Measurements from ENCODE around the gene WDFY3. TPM values are rescaled to one million over a fixed set of nuclear protein-coding genes. Genes with fewer than 3 reads are reported as not detected.
A peak's percentile ranks its signal among the peaks of the same experiment; 100 is the strongest.

Gene WDFY3
- total and polyA plus RNA-seq, 4 donors, result 7.5 to 229 (median 75.8) TPM

GRCh38 chr4:84738622-84739021, 227.9 kb downstream of the WDFY3 start:
- Histone ChIP-seq H3K4me1 (ENCODE audit: control insufficient read depth in 5 of 5, insufficient read depth in 5 of 5, low read length in 5 of 5) (no peaks in the 10 kb centered on the region), H3K27ac (ENCODE audit: low read depth in 1 of 2, low read length in 1 of 2) (no peak overlapping the region), H3K9ac (ENCODE audit: insufficient read depth in 1 of 2, low read length in 2 of 2) (no peak overlapping the region), H3K27me3 (ENCODE audit: control insufficient read depth in 3 of 3, insufficient read depth in 3 of 3, low read length in 2 of 3) (no peaks in the 10 kb centered on the region), H3K36me3 (ENCODE audit: control insufficient read depth in 4 of 4, insufficient read depth in 4 of 4, low read length in 4 of 4) (peaks cover 24 to 48% (median 25%) of the 10 kb centered on the region in 4 donors), H3K9me3 (ENCODE audit: control insufficient read depth in 4 of 4, insufficient read depth in 3 of 4, low read length in 3 of 4) (no peaks in the 10 kb centered on the region), H3K4me3 (no peak overlapping the region)
- DNase-seq (no peak), ATAC-seq (ENCODE audit: insufficient read depth, low FRiP score) (no peak)
- TF ChIP-seq CTCF (IDR thresholded peaks at IDR 0.05; ENCODE audit: control extremely low read depth, extremely low read depth), result no peak

GRCh38 chr4:84737656-84738055, 228.8 kb downstream of the WDFY3 start:
- Histone ChIP-seq H3K9ac (ENCODE audit: insufficient read depth in 1 of 2, low read length in 2 of 2) (peak overlapping the region in 1 of 2 donors; percentile 28), H3K9me3 (ENCODE audit: control insufficient read depth in 4 of 4, insufficient read depth in 3 of 4, low read length in 3 of 4) (no peaks in the 10 kb centered on the region), H3K27ac (ENCODE audit: low read depth in 1 of 2, low read length in 1 of 2) (no peak overlapping the region), H3K27me3 (ENCODE audit: control insufficient read depth in 3 of 3, insufficient read depth in 3 of 3, low read length in 2 of 3) (no peaks in the 10 kb centered on the region), H3K4me3 (no peak overlapping the region), H3K36me3 (ENCODE audit: control insufficient read depth in 4 of 4, insufficient read depth in 4 of 4, low read length in 4 of 4) (peaks cover 24 to 47% (median 28%) of the 10 kb centered on the region in 4 donors), H3K4me1 (ENCODE audit: control insufficient read depth in 5 of 5, insufficient read depth in 5 of 5, low read length in 5 of 5) (no peaks in the 10 kb centered on the region)
- TF ChIP-seq CTCF (IDR thresholded peaks at IDR 0.05; ENCODE audit: control extremely low read depth, extremely low read depth), result no peak
- no peak for ATAC-seq (ENCODE audit: insufficient read depth, low FRiP score)
- DNase-seq, result no peak
- WGBS, 2 donors, result 89 to 94% methylated on average over 3 of the region's 3 CpGs

- H3K9me3 ChIP-seq (ENCODE audit: control insufficient read depth in 4 of 4, insufficient read depth in 3 of 4, low read length in 3 of 4), result no peaks in the 10 kb centered on the region
- H3K4me1 ChIP-seq (ENCODE audit: control insufficient read depth in 5 of 5, insufficient read depth in 5 of 5, low read length in 5 of 5), result no peaks in the 10 kb centered on the region
- H3K27me3 ChIP-seq (ENCODE audit: control insufficient read depth in 3 of 3, insufficient read depth in 3 of 3, low read length in 2 of 3), result no peaks in the 10 kb centered on the region
- ATAC-seq (ENCODE audit: insufficient read depth, low FRiP score), result no peak
- H3K4me3 ChIP-seq, result no peak overlapping the region
- peaks cover 13 to 36% (median 22%) of the 10 kb centered on the region in 4 donors for H3K36me3 ChIP-seq (ENCODE audit: control insufficient read depth in 4 of 4, insufficient read depth in 4 of 4, low read length in 4 of 4)
- H3K27ac ChIP-seq (ENCODE audit: low read depth in 1 of 2, low read length in 1 of 2), result peak overlapping the region in 1 of 2 donors; percentile 70
- no peak for DNase-seq
- no peak for TF ChIP-seq CTCF (IDR thresholded peaks at IDR 0.05; ENCODE audit: control extremely low read depth, extremely low read depth)
- no peak overlapping the region for H3K9ac ChIP-seq (ENCODE audit: insufficient read depth in 1 of 2, low read length in 2 of 2)
Measured at GRCh38 chr4:84734037-84734436, 232.5 kb downstream of the WDFY3 start.

GRCh38 chr4:84733343-84734033, 233.0 kb downstream of the WDFY3 start:
- no peak for TF ChIP-seq CTCF (IDR thresholded peaks at IDR 0.05; ENCODE audit: control extremely low read depth, extremely low read depth)
- Histone ChIP-seq H3K9me3 (ENCODE audit: control insufficient read depth in 4 of 4, insufficient read depth in 3 of 4, low read length in 3 of 4) (no peaks in the 10 kb centered on the region), H3K4me1 (ENCODE audit: control insufficient read depth in 5 of 5, insufficient read depth in 5 of 5, low read length in 5 of 5) (no peaks in the 10 kb centered on the region), H3K27me3 (ENCODE audit: control insufficient read depth in 3 of 3, insufficient read depth in 3 of 3, low read length in 2 of 3) (no peaks in the 10 kb centered on the region), H3K36me3 (ENCODE audit: control insufficient read depth in 4 of 4, insufficient read depth in 4 of 4, low read length in 4 of 4) (peaks cover 9 to 34% (median 20%) of the 10 kb centered on the region in 4 donors), H3K9ac (ENCODE audit: insufficient read depth in 1 of 2, low read length in 2 of 2) (no peak overlapping the region), H3K27ac (ENCODE audit: low read depth in 1 of 2, low read length in 1 of 2) (peak overlapping the region in 1 of 2 donors; percentile 70), H3K4me3 (no peak overlapping the region)
- DNase-seq (no peak), ATAC-seq (ENCODE audit: insufficient read depth, low FRiP score) (no peak)
- 87 to 92% methylated on average over 13 of the region's 13 CpGs for WGBS, 2 donors
